GM18499 (cell line): Measurements from ENCODE around the gene TEDC1.

Experiments used
- ATAC-seq: cut with Tn5 transposase; IDR thresholded peaks from one replicate; pipeline ENCODE4 v1.9.1; 2021; ENCODE audit warnings: moderate number of reproducible peaks; ENCODE audit not compliant: insufficient read depth, unreplicated experiment

TEDC1 gene

DNA sequence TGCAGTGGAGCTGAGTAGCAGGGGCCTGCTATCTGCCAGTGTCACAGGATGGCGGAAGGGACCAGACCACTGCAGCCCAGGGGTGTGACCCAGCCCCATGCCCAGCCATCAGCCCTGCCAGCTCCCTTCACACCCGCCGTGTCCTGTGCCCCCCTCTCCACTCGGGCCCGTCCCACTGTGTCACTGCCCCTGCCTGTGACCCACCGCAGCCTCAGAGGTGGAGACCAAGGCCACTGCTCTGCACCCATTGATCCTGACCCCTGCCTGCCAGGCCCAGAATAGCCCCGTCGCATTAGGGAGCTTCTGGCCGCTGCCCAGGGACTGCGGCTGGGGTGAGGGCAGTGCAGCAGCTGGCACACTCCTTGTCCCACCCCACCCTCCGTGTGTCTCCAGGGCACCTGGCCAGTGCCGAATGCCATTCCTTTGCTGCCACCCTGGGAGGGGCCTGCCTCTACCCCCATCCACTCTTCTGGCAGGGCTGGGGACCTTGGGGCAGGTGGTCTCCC is 18.5 kb upstream of the TEDC1 start:
- ATAC-seq: no peak

DNA sequence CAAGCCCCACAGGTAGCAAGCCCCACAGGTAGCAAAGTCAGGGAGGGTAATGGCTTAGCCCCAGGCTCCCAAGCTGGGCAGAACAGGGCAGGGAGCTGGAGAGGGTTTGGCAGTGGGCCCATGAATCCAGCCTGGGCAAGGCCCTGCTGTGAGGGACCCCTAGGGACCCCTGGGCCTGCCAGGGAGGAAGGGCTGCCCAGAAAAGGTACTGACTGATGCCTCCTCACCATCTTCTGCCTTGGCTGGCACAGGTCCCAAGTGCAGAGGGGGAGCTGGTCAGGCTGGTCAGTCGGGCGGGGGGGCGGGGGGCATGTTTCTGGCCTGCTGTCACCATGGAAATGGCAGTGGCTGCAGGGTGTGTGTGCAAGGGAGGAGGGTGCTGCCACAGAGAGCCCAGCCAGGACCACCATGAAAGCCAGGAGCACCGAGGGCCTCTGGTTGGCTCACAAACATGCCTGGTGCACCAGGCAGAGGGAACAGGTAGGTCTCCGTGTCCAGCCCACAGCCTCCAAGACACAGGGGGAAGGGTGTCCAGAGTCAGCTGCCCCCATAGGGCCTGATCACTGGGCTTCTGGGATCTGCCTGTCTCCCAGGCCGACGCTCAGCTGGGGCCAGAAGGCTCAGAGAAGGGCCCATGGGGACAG is 17.9 kb upstream of the TEDC1 start:
- no peak for ATAC-seq

DNA sequence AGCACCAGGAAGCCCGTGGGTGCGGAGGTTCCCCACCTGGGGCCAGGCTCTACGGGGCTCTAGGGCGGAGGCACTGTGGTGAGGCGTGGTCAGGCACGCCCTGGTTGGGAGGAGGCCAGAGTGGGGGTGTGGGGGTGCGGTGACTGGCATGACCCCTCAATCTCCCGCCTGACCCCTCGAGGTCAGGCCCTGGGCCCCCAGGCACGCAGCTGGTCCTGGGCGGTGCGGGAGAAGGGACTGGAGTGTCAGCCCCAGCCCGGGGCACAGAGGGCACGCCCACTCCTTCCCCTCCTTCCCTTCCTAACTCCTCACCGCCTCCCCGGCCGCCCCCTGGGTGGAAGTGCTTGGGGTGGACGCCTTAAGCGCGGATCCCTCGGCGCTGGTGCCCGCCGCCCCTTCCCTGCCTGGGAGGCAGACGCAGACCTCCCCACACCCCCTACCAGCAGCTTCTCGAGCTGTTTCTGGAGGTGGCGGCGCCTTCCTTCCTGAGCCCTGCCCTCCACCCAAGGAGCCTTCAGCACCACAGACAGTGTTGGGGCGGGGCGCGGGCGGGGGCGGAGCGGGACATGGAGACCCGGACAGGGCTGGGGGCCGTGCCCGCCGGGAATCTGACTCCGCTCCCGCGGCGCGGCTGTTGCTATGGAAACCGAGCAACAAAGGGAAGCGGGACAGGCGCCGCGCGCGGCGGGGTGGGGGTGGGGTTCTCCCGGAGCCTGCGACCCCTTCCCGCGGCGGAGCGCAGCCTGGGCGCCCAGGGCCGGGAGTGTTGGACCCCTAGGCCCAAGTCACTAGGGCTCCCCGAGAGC is 17.2 kb upstream of the TEDC1 start:
- no peak for ATAC-seq

DNA sequence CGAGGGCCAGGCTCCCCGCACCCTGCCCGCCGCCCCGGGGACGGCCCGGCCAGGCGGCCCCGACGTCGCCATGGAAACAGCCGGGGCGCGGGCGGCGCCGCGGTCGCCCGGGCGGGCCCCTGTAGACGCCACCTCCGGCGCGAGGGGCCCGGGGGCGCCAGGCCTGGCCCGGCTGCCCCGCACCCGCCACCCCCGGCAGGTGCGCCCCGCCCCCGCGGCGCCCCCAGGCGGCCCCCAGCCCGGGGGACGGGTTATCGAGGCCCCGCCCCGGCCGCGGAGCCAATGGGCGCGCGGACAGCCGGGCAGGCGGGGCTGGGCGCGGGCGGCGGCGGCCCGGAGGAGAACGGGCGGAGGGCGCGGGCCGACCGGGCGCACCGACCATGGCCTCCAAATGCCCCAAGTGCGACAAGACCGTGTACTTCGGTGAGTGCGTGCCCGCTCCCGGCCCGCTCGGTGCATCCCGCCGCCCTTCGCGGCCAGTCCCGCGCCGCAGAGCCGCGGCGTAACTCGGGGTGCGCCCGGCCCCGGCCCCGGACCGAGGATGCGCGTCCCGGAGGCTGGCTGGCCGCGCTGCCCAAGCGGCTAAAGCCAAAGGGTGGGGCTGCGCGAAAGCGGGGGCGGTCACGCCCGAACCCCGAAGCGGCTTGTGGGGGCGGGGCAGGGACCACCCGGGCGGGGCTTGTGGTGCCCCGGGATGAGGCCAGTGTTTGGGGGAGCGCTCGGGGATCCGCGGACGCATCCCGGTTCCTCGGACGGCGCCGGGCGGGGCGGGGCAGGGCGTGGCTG is 16.4 kb upstream of the TEDC1 start, which contains the start of gene CRIP2:
CRIP2 (plus strand) TSS at position 339 of the 786 bp plus-strand sequence; CDS start at position 381, 42 bp downstream.
- ATAC-seq: no peak

DNA sequence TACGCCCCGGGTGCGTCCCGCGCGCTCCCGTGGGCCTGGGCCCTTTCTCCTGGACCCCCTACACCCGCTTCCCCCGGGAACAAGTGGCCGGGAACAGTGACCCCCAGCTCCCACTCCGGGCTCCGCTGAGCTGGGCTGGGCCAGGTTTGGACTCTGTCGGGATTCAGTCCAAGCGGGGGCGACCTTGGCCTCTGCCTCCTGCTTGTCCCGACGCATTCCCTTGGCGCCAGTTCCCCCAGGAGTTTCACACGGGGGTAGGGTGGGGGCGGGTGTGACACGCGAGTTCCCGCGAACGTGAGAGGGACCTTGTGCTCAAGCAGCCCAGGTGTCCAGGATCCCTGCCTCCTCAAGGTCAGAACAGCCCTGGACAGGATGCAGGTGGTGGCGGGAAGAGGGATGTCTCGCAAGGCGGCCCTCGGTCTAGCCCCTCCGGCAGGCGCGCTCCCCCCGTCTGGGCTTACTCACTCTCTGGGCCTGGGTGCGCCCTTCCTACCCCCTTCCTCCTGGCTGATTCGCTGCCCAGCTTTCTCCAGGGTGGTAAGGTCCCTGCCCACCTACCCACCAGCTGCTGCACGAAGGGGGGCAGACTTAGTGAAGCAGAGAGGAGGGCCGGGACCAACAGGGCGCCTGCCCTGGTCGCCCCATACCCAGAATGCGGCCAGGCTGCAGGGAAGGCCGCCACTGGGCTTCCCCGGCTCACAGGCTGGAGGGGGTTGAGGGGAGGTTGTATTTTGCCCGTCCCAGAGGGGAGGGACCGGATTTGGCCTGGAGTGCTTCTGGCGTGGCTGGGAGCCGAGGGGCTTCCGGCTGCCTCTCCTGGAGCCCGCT is 15.6 kb upstream of the TEDC1 start:
- no peak for ATAC-seq

DNA sequence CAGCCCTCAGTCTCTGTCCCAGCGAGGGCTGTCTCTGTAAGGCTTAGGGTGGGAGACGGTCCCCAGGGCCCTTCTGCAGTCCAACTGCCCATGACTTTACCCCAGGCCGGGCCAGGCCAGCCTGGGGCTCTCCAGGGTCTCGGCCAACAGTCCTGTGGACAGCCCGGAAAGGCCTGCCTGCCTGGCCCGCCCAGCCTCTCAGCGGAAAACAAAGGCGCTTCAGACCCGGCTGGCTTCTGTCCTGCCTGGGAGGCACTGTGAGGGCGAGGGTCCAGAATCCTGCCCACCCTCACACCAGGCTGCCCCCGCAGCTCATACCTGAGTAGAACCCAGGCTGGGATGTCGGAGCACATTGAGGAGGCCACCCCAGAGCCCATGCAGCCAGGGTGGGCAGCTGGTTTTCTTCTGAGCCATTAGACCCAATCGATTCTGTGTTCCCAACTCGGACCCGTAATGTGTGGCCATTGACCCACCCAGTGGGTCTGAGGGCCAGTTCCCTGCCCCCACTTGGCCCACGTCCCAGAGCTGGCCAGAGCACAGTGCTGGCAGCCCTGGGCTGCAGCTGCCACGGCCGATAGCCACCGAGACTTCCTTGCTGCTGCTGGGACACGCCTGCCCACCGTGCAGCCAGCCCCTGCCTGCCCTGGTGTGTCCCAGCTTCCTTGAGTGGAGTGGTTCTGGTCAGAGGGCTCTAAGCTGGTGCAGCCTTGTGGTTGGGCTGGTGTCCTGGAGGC is 14.8 kb upstream of the TEDC1 start:
- no peak for ATAC-seq

DNA sequence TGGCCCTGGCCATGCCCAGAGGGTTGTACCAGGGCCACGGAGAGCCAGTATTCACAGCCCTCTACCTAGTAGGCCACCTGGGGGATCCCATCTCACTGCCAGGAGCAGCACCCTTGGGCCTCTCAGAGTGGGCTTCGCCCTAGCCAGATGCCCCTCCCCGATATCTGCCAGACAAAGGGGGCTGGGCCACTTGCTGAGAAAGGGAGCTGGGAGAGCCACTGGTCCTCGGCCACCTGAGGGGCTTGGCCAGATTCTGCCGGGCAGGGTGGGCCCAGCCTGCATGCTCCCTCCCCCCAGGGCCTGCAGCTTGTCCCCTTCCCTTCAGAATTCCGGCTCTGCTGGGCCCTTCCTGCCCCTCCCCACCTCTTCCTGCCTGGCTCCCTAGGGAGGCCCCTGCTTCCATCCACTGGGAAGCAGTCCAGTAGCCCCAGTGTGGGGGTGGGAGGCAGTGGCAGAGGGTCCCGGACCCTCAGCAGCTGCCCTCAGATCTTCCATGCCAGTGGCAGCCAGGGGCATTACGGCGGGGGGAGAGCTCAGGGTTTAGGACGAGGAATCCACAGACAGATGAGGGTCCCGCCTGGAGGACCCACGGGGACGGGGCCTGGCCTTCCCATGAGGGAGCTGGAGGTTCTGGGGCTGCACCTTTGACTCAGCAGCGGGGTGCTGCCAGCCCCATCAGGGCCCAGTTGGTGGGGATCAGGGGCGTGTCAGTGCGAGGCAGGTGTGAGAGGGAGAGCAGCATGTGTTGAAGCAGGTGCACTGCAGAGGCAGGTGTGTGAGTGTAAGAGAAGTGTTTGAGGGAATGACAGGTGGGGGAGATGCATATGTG is 14.0 kb upstream of the TEDC1 start:
- no peak for ATAC-seq

DNA sequence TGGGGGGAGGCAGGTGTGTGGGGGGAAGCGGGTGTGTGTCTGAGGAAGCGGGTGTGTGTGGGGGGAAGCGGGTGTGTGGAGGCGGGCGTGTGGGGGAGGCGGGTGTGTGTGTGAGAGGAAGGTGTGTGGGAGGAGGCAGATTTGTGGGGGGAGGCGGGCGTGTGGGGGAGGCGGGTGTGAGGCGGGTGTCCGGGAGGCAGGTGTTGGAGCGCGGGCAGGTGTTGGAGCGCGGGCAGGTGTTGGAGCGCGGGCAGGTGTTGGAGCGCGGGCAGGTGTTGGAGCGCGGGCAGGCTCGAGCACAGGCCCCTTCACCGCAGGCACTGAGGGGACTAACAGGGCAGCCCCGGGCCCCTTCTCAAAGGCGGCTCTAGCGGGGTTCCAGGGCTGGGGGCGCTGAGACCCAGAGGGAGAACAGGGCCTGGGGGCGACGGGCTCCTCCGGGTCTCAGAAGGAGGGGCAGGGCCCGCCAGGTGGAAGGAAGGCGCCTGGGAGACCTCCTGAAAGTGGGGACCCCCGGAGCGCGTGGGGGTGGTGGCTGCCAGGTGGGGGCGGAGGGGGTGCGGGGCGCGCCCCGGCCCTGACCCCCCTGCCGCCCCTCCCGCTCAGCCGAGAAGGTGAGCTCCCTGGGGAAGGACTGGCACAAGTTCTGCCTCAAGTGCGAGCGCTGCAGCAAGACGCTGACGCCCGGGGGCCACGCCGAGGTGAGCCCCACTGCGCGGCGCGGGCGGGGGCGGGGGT is 13.2 kb upstream of the TEDC1 start:
- ATAC-seq: no peak

DNA sequence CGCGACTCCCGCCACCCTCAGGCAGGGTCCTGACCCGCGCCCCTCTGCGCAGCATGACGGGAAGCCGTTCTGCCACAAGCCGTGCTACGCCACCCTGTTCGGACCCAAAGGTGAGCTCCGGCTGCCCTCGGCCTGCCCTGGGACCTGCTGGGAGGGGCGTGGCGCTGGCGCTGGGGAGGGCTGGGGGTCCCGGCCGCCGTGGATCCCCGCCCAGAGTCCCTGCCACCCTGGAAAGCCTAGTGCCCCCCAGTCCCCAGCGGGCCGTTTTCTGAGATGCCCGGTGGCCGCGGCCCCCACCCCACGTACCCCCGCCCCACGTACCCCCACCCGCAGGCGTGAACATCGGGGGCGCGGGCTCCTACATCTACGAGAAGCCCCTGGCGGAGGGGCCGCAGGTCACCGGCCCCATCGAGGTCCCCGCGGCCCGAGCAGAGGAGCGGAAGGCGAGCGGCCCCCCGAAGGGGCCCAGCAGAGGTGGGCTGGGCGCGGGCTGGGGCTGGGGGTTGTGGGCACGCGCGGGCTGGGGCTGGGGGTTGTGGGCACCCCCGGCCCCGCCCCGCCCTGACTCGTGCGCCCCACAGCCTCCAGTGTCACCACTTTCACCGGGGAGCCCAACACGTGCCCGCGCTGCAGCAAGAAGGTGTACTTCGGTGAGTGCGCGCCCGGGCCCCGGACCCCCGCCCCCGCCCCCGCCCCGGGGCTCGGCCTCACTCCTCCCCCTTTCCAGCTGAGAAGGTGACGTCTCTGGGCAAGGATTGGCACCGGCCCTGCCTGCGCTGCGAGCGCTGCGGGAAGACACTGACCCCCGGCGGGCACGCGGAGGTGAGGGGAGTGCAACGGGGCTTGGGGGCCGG is 12.4 kb upstream of the TEDC1 start:
- ATAC-seq: no peak

DNA sequence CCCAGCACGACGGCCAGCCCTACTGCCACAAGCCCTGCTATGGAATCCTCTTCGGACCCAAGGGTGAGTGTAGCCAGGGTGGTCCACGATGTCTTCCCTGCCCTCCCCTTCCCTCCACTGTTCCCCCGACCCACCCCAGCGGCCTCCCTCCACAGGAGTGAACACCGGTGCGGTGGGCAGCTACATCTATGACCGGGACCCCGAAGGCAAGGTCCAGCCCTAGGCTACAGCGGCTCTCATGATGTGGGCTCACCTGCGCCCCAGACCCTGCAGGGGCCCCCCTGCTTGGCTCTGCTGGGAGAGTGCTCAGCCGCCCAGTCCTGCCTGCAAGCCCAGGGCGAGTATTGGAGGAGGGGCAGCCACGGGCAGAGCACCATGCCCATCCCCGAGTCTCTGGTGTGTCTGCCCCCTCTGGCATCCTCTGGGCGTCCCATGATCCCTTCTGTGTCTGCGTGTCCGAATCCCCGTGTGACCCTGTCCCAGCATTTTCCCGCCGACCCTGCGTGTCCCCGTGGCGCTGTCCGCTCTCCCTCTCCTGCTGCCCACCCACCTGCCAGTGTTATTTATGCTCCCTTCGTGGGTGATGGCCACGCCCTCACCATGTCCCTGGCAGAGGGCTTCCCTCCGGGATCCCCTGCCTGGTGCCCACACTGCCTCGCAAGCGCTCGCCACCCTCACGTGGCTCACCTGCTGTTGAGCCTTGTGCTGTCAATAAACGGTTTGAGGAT is 11.5 kb upstream of the TEDC1 start:
- ATAC-seq: no peak

DNA sequence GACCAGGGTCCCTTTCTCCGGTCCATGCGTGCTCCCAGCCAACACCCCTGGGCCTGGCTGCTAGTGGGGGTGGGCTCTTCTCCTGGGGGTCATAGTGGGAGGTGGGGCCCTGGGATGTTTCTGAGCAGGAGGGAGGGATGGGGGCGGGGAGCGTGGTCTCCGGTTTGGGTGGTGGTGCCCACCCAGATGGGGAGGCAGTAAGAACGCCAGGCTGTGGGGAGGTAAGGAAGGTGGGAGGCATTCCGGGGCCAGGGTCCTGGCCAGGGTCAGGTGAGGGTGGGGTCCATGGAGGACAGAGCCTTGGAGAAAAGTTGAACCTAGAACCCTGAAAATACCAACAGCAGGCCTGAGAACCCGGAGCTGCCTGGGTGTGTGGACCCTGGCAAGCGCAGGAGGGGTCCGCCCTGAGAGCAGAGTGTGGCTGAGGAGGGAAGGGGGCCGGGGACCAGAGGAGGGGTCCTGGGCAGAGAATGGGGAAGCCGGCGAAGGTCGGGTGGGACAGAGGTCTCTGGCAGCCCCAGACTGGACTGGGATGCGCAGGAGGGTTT is 10.8 kb upstream of the TEDC1 start:
- no peak for ATAC-seq

DNA sequence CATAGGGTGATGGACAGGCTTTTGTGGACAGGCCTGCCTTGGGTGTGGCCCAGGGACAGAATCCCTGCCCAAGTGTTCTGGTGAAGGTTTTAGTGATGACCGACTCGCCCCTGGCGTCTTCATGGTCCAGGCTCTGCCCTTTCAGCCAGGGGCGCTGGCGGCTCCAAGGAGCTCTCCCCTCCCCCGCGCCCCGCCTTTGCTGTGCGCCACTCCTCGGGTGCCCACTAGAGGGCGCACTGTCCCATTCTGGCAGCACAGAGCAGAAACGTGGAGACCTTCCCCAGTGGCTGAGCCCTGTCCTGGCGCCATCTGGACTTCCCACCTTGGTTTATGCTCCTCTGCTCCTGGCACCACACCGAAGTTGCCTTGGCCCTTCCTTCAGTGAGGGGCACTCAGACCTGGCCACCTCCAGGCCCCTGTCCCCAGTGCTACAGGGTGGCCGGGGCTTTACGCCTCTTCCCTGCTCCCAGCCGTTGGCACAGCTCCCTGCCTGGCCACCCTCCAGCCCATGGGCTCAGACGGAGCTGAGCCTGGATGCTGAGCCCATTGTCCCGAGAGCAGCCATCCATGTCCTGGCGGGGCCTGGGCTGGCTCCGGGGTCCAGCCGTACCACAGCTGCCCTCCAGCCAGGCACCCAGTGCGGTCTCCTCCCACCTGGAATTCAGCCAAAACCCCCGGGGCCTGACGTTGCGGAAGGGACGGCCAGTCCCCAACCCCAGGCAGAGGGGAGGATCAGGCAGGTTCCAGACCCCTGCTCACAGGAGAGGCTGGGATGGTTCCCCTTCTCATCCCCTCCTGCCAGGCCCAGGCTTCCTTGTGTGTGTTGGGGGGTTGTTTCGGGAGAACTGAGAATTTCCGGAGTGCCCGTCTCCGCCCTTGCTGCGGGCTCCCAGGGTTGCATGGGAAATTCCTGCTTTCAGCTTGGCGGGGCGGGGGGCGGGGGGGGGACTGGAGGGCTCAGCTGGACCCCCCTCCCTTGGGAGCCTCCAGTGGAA is 9.9 kb upstream of the TEDC1 start:
- ATAC-seq: no peak

DNA sequence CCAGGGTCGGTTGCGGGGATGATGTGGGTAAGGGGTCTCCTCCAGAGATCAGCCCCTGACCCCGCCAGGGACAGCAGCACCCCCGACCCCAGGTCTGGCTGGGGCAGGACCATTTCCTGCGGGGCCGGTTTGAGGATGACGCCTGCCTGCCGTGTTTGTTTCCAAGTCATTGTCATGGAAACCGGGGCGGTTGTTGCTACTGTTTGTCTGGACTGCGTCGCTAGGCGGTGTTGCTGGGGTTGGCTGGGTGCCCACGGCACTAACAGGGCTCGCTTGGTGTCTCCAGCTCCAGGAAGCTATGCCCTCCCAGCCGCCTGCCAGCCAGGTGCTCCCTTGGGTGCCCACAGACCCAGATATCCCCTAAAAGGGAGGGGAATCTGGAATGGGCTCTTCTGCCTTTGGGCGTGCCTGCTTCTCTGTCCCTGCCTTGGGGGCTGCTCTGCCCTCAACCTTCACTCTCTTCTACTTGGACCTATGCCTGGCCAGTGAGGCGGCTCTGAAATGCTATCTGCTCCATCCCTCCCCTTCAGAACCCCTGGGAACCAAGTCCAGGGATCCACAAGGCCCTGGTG is 9.1 kb upstream of the TEDC1 start:
- ATAC-seq: peak; percentile 41

DNA sequence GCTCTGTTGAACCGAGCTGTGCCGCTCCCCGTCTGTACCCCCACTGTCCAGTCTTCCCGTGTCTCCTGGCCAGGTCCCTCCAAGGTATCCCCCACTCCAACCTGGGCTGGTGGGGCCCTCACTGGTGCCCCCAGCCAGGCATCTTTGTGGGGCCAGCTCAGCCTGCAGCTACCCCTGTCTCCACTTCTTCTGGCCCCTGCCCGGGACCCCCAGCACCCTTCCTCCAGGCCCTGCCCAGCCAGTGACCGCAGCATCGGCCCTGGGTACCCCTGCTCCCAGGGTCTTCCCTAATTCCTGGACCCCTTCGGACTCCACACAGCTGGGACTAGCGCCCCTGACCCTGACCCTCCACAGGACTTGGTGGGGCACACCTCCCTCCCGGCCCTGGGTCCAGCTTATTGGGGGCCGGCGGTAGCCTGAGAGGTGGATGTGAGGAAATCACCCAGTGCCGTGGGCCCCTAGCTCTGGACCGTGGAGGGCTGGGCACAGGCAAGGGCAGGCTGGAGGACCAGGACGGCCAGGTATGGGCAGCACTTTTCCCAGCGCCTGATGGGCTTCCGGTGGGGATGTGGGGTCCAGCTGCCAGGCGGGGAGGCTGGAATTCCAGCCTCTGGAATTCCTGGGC is 8.4 kb upstream of the TEDC1 start:
- ATAC-seq: no peak
